Ectodermal cell (in vitro differentiated cells): ENCODE measurements around the gene GFPT2.

Experiments
- H3K27ac ChIP-seq: 2 replicates; pipeline ENCODE4 v1.7.0; 2013; ENCODE audit warnings: mild to moderate bottlenecking, low read depth, low read length; ENCODE audit not compliant: insufficient read depth, poor library complexity, severe bottlenecking
- H3K27me3 ChIP-seq: 2 replicates; pipeline ENCODE4 v1.7.0; 2013; ENCODE audit warnings: mild to moderate bottlenecking, low read length; ENCODE audit not compliant: insufficient read depth, control insufficient read depth, poor library complexity, severe bottlenecking
- H3K36me3 ChIP-seq: one replicate; pipeline ENCODE4 v1.7.0; 2013; ENCODE audit warnings: low read length; ENCODE audit not compliant: control insufficient read depth, insufficient read depth
- H3K4me1 ChIP-seq: one replicate; pipeline ENCODE4 v1.7.0; 2013; ENCODE audit warnings: low read length; ENCODE audit not compliant: control insufficient read depth, insufficient read depth
- H3K4me3 ChIP-seq: 2 replicates; pipeline ENCODE4 v1.7.0; 2013; ENCODE audit warnings: low read depth, low read length, control low read depth; ENCODE audit not compliant: insufficient read depth
- H3K9me3 ChIP-seq: 2 replicates; pipeline ENCODE4 v1.7.0; 2013; ENCODE audit warnings: mild to moderate bottlenecking, low read length, moderate library complexity; ENCODE audit not compliant: control insufficient read depth
- WGBS, 2 experiments: methylation state at CpG; one replicate each; pipeline ENCODE4 v1.1.7; 2013; ENCODE audit warnings: missing lambda C conversion rate in 2 of 2; 5-methylcytosine and 5-hydroxymethylcytosine counted together

Gene GFPT2

GRCh38 chr5:180333661-180334060 is 19.5 kb downstream of the GFPT2 start:
- Histone ChIP-seq H3K9me3 (no peaks in the 10 kb centered on the region), H3K4me3 (no peak overlapping the region), H3K4me1 (no peaks in the 10 kb centered on the region), H3K36me3 (peaks cover 32% of the 10 kb centered on the region), H3K27ac (no peak overlapping the region), H3K27me3 (no peaks in the 10 kb centered on the region)
- WGBS, 2 experiments = 91 to 95% methylated on average over 4 of the region's 4 CpGs

GRCh38 chr5:180332861-180333260 is 20.3 kb downstream of the GFPT2 start:
- no peak overlapping the region for H3K4me3 ChIP-seq
- no peak overlapping the region for H3K27ac ChIP-seq
- H3K4me1 ChIP-seq = no peaks in the 10 kb centered on the region
- no peaks in the 10 kb centered on the region for H3K9me3 ChIP-seq
- no peaks in the 10 kb centered on the region for H3K27me3 ChIP-seq
- peaks cover 32% of the 10 kb centered on the region for H3K36me3 ChIP-seq
- 80 to 87% methylated on average over 2 of the region's 3 CpGs for WGBS, 2 experiments

GRCh38 chr5:180332051-180332517 is 21.1 kb downstream of the GFPT2 start:
- Histone ChIP-seq H3K36me3 (peaks cover 29% of the 10 kb centered on the region), H3K4me3 (no peak overlapping the region), H3K9me3 (no peaks in the 10 kb centered on the region), H3K27ac (peak overlapping the region; percentile 90), H3K4me1 (no peaks in the 10 kb centered on the region), H3K27me3 (no peaks in the 10 kb centered on the region)
- 3 to 6% methylated on average over 12 of the region's 13 CpGs for WGBS, 2 experiments

GRCh38 chr5:180331647-180331950 is 21.5 kb downstream of the GFPT2 start:
- no peaks in the 10 kb centered on the region for H3K9me3 ChIP-seq
- peak overlapping the region; percentile 90 for H3K27ac ChIP-seq
- no peaks in the 10 kb centered on the region for H3K27me3 ChIP-seq
- 5 to 7% methylated on average over 7 of the region's 7 CpGs for WGBS, 2 experiments
- H3K36me3 ChIP-seq = peaks cover 25% of the 10 kb centered on the region
- H3K4me1 ChIP-seq = no peaks in the 10 kb centered on the region
- H3K4me3 ChIP-seq = no peak overlapping the region

GRCh38 chr5:180330810-180331646 is 22.1 kb downstream of the GFPT2 start:
- no peaks in the 10 kb centered on the region for H3K9me3 ChIP-seq
- WGBS, 2 experiments = 86 to 87% methylated on average over 16 of the region's 16 CpGs
- H3K27ac ChIP-seq = peak overlapping the region; percentile 90
- no peak overlapping the region for H3K4me3 ChIP-seq
- no peaks in the 10 kb centered on the region for H3K4me1 ChIP-seq
- no peaks in the 10 kb centered on the region for H3K27me3 ChIP-seq
- H3K36me3 ChIP-seq = peaks cover 23% of the 10 kb centered on the region

GRCh38 chr5:180330270-180330648 is 22.9 kb downstream of the GFPT2 start:
- no peak overlapping the region for H3K27ac ChIP-seq
- WGBS, 2 experiments = 93 to 95% methylated on average over 5 of the region's 5 CpGs
- no peaks in the 10 kb centered on the region for H3K27me3 ChIP-seq
- H3K9me3 ChIP-seq = no peaks in the 10 kb centered on the region
- peaks cover 18% of the 10 kb centered on the region for H3K36me3 ChIP-seq
- no peak overlapping the region for H3K4me3 ChIP-seq
- H3K4me1 ChIP-seq = no peaks in the 10 kb centered on the region

GRCh38 chr5:180329606-180330269 is 23.4 kb downstream of the GFPT2 start:
- Histone ChIP-seq H3K27ac (no peak overlapping the region), H3K27me3 (no peaks in the 10 kb centered on the region), H3K9me3 (no peaks in the 10 kb centered on the region), H3K4me3 (no peak overlapping the region), H3K4me1 (no peaks in the 10 kb centered on the region), H3K36me3 (peaks cover 15% of the 10 kb centered on the region)
- WGBS, 2 experiments = 93 to 94% methylated on average over 8 of the region's 8 CpGs

GRCh38 chr5:180329138-180329435 is 24.0 kb downstream of the GFPT2 start:
- 87 to 88% methylated on average over 7 of the region's 7 CpGs for WGBS, 2 experiments
- no peak overlapping the region for H3K4me3 ChIP-seq
- H3K9me3 ChIP-seq = no peaks in the 10 kb centered on the region
- H3K27me3 ChIP-seq = no peaks in the 10 kb centered on the region
- H3K36me3 ChIP-seq = peaks cover 11% of the 10 kb centered on the region
- H3K4me1 ChIP-seq = no peaks in the 10 kb centered on the region
- H3K27ac ChIP-seq = no peak overlapping the region

- no peak overlapping the region for H3K27ac ChIP-seq
- WGBS, 2 experiments = 83 to 86% methylated on average over 31 of the region's 31 CpGs
Observed at GRCh38 chr5:180328296-180329137, 24.6 kb downstream of the GFPT2 start.

GRCh38 chr5:180326989-180327565 is 26.1 kb downstream of the GFPT2 start:
- H3K4me1 ChIP-seq = no peaks in the 10 kb centered on the region
- H3K36me3 ChIP-seq = peaks cover 4% of the 10 kb centered on the region
- no peak overlapping the region for H3K4me3 ChIP-seq
- no peaks in the 10 kb centered on the region for H3K9me3 ChIP-seq
- no peaks in the 10 kb centered on the region for H3K27me3 ChIP-seq
- H3K27ac ChIP-seq = no peak overlapping the region
- WGBS, 2 experiments = 94 to 95% methylated on average over 10 of the region's 10 CpGs

More at GRCh38 chr5:180328296-180329137, 24.6 kb downstream of the GFPT2 start:
- Histone ChIP-seq H3K27me3 (no peaks in the 10 kb centered on the region), H3K36me3 (peaks cover 5% of the 10 kb centered on the region), H3K4me1 (no peaks in the 10 kb centered on the region), H3K4me3 (no peak overlapping the region), H3K9me3 (no peaks in the 10 kb centered on the region)
